Bronchial epithelial cell (primary cell): ENCODE measurements around the gene KXD1. TPM values are rescaled to one million over a fixed set of nuclear protein-coding genes. Genes with fewer than 3 reads are reported as not detected.
A peak's percentile ranks its signal among the peaks of the same experiment; 100 is the strongest.

Experiments used
- DNase-seq: peaks from one replicate; pipeline ENCODE4 v3.0.0-alpha.2; 2010; ENCODE audit warnings: low read depth
- FAIRE-seq: peaks from 2 replicates; lab custom pipeline; 2011; peaks lifted over from hg19 to GRCh38; lab: Jason Lieb, UNC
- H3K27me3 ChIP-seq: 2 replicates; pipeline ENCODE4 v1.5.1; 2011; ENCODE audit warnings: low read length; ENCODE audit not compliant: control insufficient read depth, insufficient read depth
- H3K36me3 ChIP-seq: 2 replicates; pipeline ENCODE4 v1.5.1; 2011; ENCODE audit warnings: low read length; ENCODE audit not compliant: control insufficient read depth, insufficient read depth
- H3K4me3 ChIP-seq: 2 replicates; pipeline ENCODE4 v1.5.1; 2011; ENCODE audit warnings: mild to moderate bottlenecking, low read depth, low read length, control low read depth
- CTCF ChIP-seq: IDR thresholded peaks from 2 replicates; pipeline ENCODE4 v1.5.1; 2011; ENCODE audit warnings: mild to moderate bottlenecking, moderate library complexity, low read length, control low read depth, inconsistent platforms; ENCODE audit not compliant: insufficient read depth, severe bottlenecking
- total RNA-seq: library from RNA; depleted of rRNA; stranded (reverse); fragments of >200 nt; gene quantifications from 2 replicates; pipeline ENCODE4 v1.2.1, GENCODE V29; 2014

KXD1 gene
- total RNA-seq, 1 donor from 2014 or later = 47.7 TPM

- Histone ChIP-seq H3K4me3 (peak within 1 kb of the TSS; percentile 77), H3K36me3 (peaks cover 13% of the 10 kb centered on the region), H3K27me3 (no peaks in the 10 kb centered on the region)
- FAIRE-seq (no peak), DNase-seq (peak; percentile 64)
- no peak for TF ChIP-seq CTCF
These were observed 14.5 kb upstream of the KXD1 start, which contains the start of gene FKBP8 for GRCh38 chr19:18542941-18543813. TSS of gene FKBP8 (minus strand) at chr19:18543573. CDS start at chr19:18541970, 1,603 bp downstream.

GRCh38 chr19:18543814-18544475 is 13.7 kb upstream of the KXD1 start:
- Histone ChIP-seq H3K36me3 (peaks cover 10% of the 10 kb centered on the region), H3K4me3 (peak overlapping the region; percentile 77), H3K27me3 (no peaks in the 10 kb centered on the region)
- no peak for FAIRE-seq
- DNase-seq = peak; percentile 79
- TF ChIP-seq CTCF = peak; percentile 21

- Histone ChIP-seq H3K27me3 (no peaks in the 10 kb centered on the region), H3K36me3 (no peaks in the 10 kb centered on the region), H3K4me3 (no peak overlapping the region)
- FAIRE-seq = no peak
- TF ChIP-seq CTCF = no peak
- DNase-seq = no peak
These were observed 6.0 kb upstream of the KXD1 start for GRCh38 chr19:18551631-18552030.

- no peak for FAIRE-seq
- no peak for DNase-seq
- peaks cover 9% of the 10 kb centered on the region for H3K36me3 ChIP-seq
- H3K27me3 ChIP-seq = no peaks in the 10 kb centered on the region
- H3K4me3 ChIP-seq = peak overlapping the region; percentile 97
- TF ChIP-seq CTCF = no peak
These were observed 509 bp downstream of the KXD1 start for GRCh38 chr19:18558202-18558555.

- no peak for FAIRE-seq
- Histone ChIP-seq H3K27me3 (no peaks in the 10 kb centered on the region), H3K4me3 (peak overlapping the region; percentile 97), H3K36me3 (peaks cover 10% of the 10 kb centered on the region)
- TF ChIP-seq CTCF = no peak
- no peak for DNase-seq
These were observed 934 bp downstream of the KXD1 start for GRCh38 chr19:18558604-18559003.
